Measurements from ENCODE around the gene CPE.
A peak's percentile ranks its signal among the peaks of the same experiment; 100 is the strongest.

The CPE gene

GRCh38 chr4:165493359-165493758 is 114.6 kb downstream of the CPE start:
- peak overlapping the region; percentile 21 for H3K4me3 ChIP-seq (ENCODE audit: low read depth, low read length)
- H3K36me3 ChIP-seq: no peaks in the 10 kb centered on the region; the same call in 1 of the 2 replicates
- no peak overlapping the region for H3K27ac ChIP-seq
- peak; percentile 87 for DNase-seq
- H3K9me3 ChIP-seq (ENCODE audit: severe bottlenecking): no peaks in the 10 kb centered on the region
- peak; percentile 89 for TF ChIP-seq CTCF (IDR thresholded peaks at IDR 0.05; ENCODE audit: low read depth, low read length)
- H3K27me3 ChIP-seq (ENCODE audit: insufficient read depth, low read depth, severe bottlenecking): no peaks in the 10 kb centered on the region

DNA sequence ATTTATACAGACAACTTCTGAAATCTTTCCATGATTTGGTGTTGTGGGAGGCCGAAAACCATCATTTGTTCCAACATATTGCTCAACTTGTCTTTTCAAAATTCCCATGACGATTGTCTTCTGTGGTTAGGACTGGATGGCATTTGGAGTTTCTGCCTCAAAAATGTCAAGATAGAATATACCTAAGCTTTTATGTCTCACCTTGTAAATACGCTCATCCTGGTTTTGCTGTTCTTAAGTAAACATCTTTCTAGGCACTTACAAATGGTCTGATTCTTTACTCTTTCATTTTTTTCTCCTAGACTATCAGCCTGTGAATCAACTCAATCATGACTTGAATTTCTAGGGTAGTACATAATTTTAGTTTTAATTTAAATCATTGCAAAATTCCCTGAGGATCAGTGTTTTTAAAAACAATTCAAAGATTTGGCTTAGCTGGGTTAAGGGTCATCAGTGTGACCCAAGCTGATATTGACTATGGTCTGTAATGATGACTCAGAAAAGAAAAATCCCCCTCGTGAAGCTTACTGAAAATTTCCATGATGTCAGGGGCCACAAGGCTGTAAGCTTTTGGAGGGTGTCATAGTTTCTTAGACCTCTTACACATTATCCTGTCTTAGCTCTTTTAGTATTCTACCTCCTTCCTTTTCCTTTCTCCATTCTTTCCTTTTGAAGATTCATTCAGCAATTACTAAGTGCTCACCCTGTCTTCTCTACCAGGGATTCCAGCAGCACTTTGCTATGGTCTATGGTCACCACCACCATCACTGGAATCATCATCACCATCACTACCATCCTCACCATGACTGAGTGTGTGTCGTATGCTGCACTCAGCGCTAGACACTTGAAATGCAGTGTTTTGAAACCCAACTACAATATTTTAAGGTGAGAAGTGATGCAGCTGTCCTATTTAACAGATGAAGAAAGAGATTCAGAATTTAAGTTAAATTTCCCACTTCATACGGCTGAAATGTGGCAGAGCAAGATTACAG is 124.4 kb downstream of the CPE start:
- Histone ChIP-seq H3K36me3 (no peaks in the 10 kb centered on the region), H3K4me3 (ENCODE audit: low read depth, low read length) (no peak overlapping the region), H3K9me3 (ENCODE audit: severe bottlenecking) (no peaks in the 10 kb centered on the region), H3K27me3 (ENCODE audit: insufficient read depth, low read depth, severe bottlenecking) (no peaks in the 10 kb centered on the region), H3K27ac (no peak overlapping the region)
- DNase-seq: no peak
- TF ChIP-seq CTCF (IDR thresholded peaks at IDR 0.05; ENCODE audit: low read depth, low read length): no peak

- Histone ChIP-seq H3K4me3 (ENCODE audit: low read depth, low read length) (no peak overlapping the region), H3K27ac (no peak overlapping the region), H3K27me3 (ENCODE audit: insufficient read depth, low read depth, severe bottlenecking) (no peaks in the 10 kb centered on the region), H3K9me3 (ENCODE audit: severe bottlenecking) (no peaks in the 10 kb centered on the region), H3K36me3 (no peaks in the 10 kb centered on the region)
- TF ChIP-seq CTCF (IDR thresholded peaks at IDR 0.05; ENCODE audit: low read depth, low read length): no peak
- DNase-seq: peak; percentile 37
These were observed 125.4 kb downstream of the CPE start for GRCh38 chr4:165504184-165504583.

DNA sequence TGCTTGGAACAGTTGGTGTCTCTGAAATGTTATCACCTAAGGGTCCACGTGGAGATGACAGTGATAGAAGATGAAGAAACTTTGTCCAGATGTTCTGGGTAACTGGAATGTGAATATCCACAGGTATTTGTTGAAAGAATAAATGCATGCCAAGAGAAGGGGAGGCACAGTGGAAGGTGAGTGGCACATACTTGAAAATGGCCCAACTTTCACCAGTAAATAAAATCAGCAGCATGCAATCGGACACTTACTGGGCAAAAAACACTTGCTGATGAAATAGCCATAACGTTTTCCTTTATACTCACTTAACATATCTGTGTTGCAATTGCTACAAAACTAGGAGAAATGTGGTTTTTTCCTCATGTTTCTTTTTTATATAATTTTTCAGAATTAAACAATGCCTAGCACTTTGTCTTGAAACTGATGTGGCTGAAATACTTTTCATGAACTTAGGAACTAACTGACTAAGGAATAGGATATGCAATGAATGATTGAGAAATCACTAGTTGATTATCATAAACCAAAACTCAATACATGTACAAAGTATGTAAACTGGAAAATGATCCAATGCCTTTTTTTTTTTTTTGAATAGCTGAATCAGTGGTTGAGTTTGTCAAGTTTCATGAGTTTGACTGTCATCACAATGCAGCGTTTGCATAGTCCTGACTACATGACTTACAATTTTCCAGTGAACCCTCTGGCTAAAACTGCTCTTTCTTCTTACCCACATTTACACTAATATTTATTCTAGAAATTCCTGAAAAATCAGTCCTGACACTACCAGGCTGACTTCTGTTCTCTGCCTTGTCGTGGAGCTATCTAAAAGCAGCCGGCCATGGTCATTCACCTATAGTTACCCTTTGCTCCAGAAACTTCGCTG is 127.4 kb downstream of the CPE start:
- H3K36me3 ChIP-seq: no peaks in the 10 kb centered on the region
- no peak overlapping the region for H3K4me3 ChIP-seq (ENCODE audit: low read depth, low read length)
- no peaks in the 10 kb centered on the region for H3K27me3 ChIP-seq (ENCODE audit: insufficient read depth, low read depth, severe bottlenecking)
- H3K27ac ChIP-seq: no peak overlapping the region
- no peak for DNase-seq
- H3K9me3 ChIP-seq (ENCODE audit: severe bottlenecking): no peaks in the 10 kb centered on the region
- TF ChIP-seq CTCF (IDR thresholded peaks at IDR 0.05; ENCODE audit: low read depth, low read length): no peak

DNA sequence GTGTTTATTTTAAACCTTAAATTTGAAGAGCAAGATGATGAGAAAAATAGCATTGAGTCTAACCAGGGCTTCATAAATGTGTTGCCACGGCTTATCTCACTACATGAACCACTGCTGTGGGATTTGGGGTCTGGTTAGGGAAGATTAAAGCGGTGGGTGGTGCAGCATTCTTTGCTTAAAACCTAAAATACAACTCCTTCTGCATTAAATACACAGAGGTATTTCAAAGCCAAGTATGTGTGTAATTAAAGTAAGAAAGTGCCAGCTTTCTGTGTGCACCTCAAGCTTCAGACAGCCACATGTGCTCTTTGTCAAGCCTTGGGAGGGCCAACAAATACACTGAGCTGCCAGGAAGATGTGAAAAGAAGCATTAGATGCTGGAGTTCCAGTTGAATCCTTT is 128.0 kb downstream of the CPE start:
- Histone ChIP-seq H3K9me3 (ENCODE audit: severe bottlenecking) (no peaks in the 10 kb centered on the region), H3K4me3 (ENCODE audit: low read depth, low read length) (no peak overlapping the region), H3K36me3 (no peaks in the 10 kb centered on the region), H3K27me3 (ENCODE audit: insufficient read depth, low read depth, severe bottlenecking) (no peaks in the 10 kb centered on the region), H3K27ac (no peak overlapping the region)
- no peak for TF ChIP-seq CTCF (IDR thresholded peaks at IDR 0.05; ENCODE audit: low read depth, low read length)
- no peak for DNase-seq

Data from WERI-Rb-1 (cell line).